NCI-H146 treated with DMSO at 0.1 percent for 48 hours (cell line): Measurements from ENCODE around the gene WFDC6.

Experiments
- DNase-seq: peaks from one replicate; lab custom pipeline; 2025; ENCODE audit not compliant: unreplicated experiment; lab: John Stamatoyannopoulos, UW

WFDC6 gene

GRCh38 chr20:45518282-45518681 lies 21.0 kb downstream of the WFDC6 start:
- no peak for DNase-seq

GRCh38 chr20:45515147-45515913 lies 24.0 kb downstream of the WFDC6 start, which contains the start of gene SPINT3:
Gene SPINT3, minus strand, starts transcription at chr20:45515622. Its CDS starts 14 bp downstream, at chr20:45515608.
- no peak for DNase-seq

GRCh38 chr20:45510242-45510862 lies 28.9 kb downstream of the WFDC6 start:
- no peak for DNase-seq

- DNase-seq, result no peak
Measured at GRCh38 chr20:45509091-45509490, 30.2 kb downstream of the WFDC6 start.

- DNase-seq, result no peak
Measured at GRCh38 chr20:45508068-45508886, 31.0 kb downstream of the WFDC6 start.

- no peak for DNase-seq
Measured at GRCh38 chr20:45507011-45507820, 32.1 kb downstream of the WFDC6 start.

GRCh38 chr20:45506398-45506797 lies 32.9 kb downstream of the WFDC6 start:
- DNase-seq, result no peak

- no peak for DNase-seq
Measured at GRCh38 chr20:45503403-45503802, 35.9 kb downstream of the WFDC6 start.

- no peak for DNase-seq
Measured at GRCh38 chr20:45502561-45502960, 36.7 kb downstream of the WFDC6 start.

GRCh38 chr20:45501600-45501999 lies 37.7 kb downstream of the WFDC6 start:
- DNase-seq, result no peak

- DNase-seq, result no peak
Measured at GRCh38 chr20:45500022-45500421, 39.3 kb downstream of the WFDC6 start.

GRCh38 chr20:45497971-45498494 lies 41.2 kb downstream of the WFDC6 start:
- DNase-seq, result no peak

GRCh38 chr20:45496166-45496565 lies 43.1 kb downstream of the WFDC6 start:
- DNase-seq, result no peak

GRCh38 chr20:45495501-45495941 lies 43.8 kb downstream of the WFDC6 start:
- no peak for DNase-seq

- no peak for DNase-seq
Measured at GRCh38 chr20:45489083-45489531, 50.2 kb downstream of the WFDC6 start.

GRCh38 chr20:45487231-45487635 lies 52.0 kb downstream of the WFDC6 start:
- peak; percentile 59 for DNase-seq

- no peak for DNase-seq
Measured at GRCh38 chr20:45485388-45485787, 53.9 kb downstream of the WFDC6 start.

- no peak for DNase-seq
Measured at GRCh38 chr20:45484676-45485075, 54.6 kb downstream of the WFDC6 start.
